Measurements from ENCODE around the gene LDLRAD2.

The LDLRAD2 gene

GRCh38 chr1:21854751-21855131 lies 42.7 kb downstream of the LDLRAD2 start:
- TF ChIP-seq, protein P1, sequence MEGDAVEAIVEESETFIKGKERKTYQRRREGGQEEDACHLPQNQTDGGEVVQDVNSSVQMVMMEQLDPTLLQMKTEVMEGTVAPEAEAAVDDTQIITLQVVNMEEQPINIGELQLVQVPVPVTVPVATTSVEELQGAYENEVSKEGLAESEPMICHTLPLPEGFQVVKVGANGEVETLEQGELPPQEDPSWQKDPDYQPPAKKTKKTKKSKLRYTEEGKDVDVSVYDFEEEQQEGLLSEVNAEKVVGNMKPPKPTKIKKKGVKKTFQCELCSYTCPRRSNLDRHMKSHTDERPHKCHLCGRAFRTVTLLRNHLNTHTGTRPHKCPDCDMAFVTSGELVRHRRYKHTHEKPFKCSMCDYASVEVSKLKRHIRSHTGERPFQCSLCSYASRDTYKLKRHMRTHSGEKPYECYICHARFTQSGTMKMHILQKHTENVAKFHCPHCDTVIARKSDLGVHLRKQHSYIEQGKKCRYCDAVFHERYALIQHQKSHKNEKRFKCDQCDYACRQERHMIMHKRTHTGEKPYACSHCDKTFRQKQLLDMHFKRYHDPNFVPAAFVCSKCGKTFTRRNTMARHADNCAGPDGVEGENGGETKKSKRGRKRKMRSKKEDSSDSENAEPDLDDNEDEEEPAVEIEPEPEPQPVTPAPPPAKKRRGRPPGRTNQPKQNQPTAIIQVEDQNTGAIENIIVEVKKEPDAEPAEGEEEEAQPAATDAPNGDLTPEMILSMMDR (IDR thresholded peaks at IDR 0.05; ENCODE audit: low read depth, low read length), result no peak
- DNase-seq (ENCODE audit: extremely low read depth, low read depth), result no peak

GRCh38 chr1:21855257-21856096 lies 43.4 kb downstream of the LDLRAD2 start:
- TF ChIP-seq, protein P1 (IDR thresholded peaks at IDR 0.05; ENCODE audit: low read depth, low read length), result no peak
- no peak for DNase-seq (ENCODE audit: extremely low read depth, low read depth)

- DNase-seq (ENCODE audit: extremely low read depth, low read depth), result no peak
- TF ChIP-seq, protein P1 (IDR thresholded peaks at IDR 0.05; ENCODE audit: low read depth, low read length), result no peak
These were observed 45.2 kb downstream of the LDLRAD2 start for GRCh38 chr1:21857142-21857839.

- DNase-seq (ENCODE audit: extremely low read depth, low read depth), result no peak
- TF ChIP-seq, protein P1 (IDR thresholded peaks at IDR 0.05; ENCODE audit: low read depth, low read length), result no peak
These were observed 46.0 kb downstream of the LDLRAD2 start for GRCh38 chr1:21857840-21858670.

DNA sequence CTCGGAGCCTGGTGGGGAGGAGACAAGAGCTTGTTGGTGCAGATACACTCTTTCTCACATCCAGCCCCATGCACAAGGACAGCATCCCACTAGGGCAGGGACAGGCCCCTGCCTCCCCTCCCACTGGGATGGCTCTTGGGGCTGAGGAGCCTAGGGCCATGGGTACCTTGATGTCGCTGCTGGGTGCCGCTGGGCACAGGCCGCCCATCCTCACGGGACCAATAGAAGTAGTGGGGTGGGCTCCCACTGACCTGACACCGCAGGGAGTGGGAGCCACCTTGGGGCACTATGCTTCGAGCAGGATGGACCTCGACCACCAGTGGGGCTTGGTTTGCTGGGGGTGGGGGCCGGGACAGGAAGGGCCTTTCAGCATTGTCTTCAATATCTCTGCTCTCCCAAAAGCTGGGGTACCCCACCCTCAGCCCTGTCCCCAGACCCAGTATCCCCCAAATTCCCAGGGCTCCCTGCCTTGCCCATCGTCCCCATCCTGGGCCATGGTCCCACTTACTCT lies 47.7 kb downstream of the LDLRAD2 start:
- DNase-seq (ENCODE audit: extremely low read depth, low read depth), result no peak
- TF ChIP-seq, protein P1 (IDR thresholded peaks at IDR 0.05; ENCODE audit: low read depth, low read length), result no peak

DNA sequence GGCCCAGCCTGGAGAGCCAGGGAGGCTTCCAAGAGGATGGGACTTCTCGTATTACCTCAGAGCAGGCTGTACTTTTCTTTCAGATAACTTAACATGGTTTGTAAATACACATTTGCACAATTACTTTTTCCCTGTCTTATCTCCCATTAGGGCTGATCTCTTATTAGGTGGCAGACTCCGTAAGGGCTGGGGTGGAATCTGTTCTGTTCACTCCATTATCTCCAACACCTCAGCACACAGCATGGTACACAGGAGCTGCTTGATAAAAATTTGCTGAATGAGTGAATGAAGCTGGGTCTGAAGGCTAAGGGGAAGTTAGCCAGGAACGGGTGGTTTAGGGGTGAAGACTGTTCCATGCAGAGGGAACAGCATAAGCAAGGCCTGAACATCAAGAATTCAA lies 48.9 kb downstream of the LDLRAD2 start:
- DNase-seq (ENCODE audit: extremely low read depth, low read depth), result no peak
- TF ChIP-seq, protein P1 (IDR thresholded peaks at IDR 0.05; ENCODE audit: low read depth, low read length), result no peak

Measured in AG09319 (cell line).